ENCODE measurements around the gene GADD45G. TPM values are rescaled to one million over a fixed set of nuclear protein-coding genes. Genes with fewer than 3 reads are reported as not detected.

Gene GADD45G
- total and polyA plus RNA-seq, 12 donors = 9.4 to 125 (median 21.2) TPM

DNA sequence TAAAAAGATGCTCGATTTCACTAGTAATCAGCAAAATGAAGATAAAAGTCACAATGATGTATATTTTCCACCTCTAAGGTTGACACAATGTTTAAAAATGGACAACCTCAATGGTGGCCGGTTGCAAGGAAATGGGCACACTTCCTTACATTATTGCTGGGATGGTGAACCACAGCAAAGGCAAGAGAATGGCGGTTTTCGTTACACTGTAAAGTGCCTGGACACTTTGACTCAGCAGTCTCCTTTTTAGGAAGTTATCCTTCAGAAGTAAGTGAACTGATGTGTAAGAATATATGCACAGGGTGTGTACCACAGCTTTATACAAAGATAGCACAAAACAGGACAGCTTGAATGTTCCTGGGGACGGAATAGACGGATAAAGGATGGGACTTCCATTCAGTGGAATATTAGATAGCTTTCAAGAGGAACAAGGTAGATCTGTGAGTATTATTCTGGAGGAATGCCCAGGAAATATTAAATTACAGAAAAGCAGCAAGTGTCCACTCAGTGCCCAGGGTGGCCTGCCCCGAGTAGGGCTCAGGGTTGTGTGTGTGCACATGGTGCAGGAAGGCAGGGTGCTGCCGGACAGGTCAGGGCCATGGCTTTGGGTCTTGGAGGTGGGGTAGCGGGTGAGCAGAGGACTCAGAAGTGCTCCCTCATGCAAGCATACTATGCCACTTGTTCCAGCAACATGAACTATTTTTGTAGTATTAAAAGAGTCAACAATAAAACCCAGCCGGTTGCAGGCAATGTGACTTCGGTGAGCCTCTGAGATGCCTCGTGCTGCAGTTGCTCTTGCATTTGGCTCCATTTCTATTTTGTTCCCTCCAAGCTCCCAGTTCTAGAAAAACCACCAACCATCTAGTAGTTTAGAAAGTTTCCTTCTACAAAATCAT, 24.5 kb downstream of the GADD45G start:
- H3K4me1 ChIP-seq = peaks cover 0 to 15% (median 2%) of the 10 kb centered on the region in 9 donors
- DNase-seq = no peak
- ATAC-seq = no peak
- H3K27me3 ChIP-seq = peaks cover 0 to 6% (median 0%) of the 10 kb centered on the region in 7 donors
- intact Hi-C loops (cut with DNase I) = loop anchor here in 1 of 10 donors (5.0 kb wide), 1 partner anchor 48 kb away; no protein-coding TSS in a partner anchor
- H3K36me3 ChIP-seq = no peaks in the 10 kb centered on the region
- 86 to 87% methylated on average over 12 of the region's 12 CpGs for WGBS, 2 donors
- H3K9me3 ChIP-seq = no peaks in the 10 kb centered on the region
- TF ChIP-seq, protein P1, sequence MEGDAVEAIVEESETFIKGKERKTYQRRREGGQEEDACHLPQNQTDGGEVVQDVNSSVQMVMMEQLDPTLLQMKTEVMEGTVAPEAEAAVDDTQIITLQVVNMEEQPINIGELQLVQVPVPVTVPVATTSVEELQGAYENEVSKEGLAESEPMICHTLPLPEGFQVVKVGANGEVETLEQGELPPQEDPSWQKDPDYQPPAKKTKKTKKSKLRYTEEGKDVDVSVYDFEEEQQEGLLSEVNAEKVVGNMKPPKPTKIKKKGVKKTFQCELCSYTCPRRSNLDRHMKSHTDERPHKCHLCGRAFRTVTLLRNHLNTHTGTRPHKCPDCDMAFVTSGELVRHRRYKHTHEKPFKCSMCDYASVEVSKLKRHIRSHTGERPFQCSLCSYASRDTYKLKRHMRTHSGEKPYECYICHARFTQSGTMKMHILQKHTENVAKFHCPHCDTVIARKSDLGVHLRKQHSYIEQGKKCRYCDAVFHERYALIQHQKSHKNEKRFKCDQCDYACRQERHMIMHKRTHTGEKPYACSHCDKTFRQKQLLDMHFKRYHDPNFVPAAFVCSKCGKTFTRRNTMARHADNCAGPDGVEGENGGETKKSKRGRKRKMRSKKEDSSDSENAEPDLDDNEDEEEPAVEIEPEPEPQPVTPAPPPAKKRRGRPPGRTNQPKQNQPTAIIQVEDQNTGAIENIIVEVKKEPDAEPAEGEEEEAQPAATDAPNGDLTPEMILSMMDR (IDR thresholded peaks at IDR 0.05) = no peak
- no peak overlapping the region for H3K27ac ChIP-seq
- no peak overlapping the region for H3K4me3 ChIP-seq

GRCh38 chr9:89630508-89630907, 25.7 kb downstream of the GADD45G start:
- intact Hi-C loops (cut with DNase I) = no loop called here
- DNase-seq (no peak), ATAC-seq (no peak)
- TF ChIP-seq, protein P1 (IDR thresholded peaks at IDR 0.05) = no peak
- H3K36me3 ChIP-seq = no peaks in the 10 kb centered on the region
- H3K27me3 ChIP-seq = peaks cover 0 to 6% (median 0%) of the 10 kb centered on the region in 7 donors
- peaks cover 0 to 18% (median 9%) of the 10 kb centered on the region in 9 donors for H3K4me1 ChIP-seq
- H3K27ac ChIP-seq = no peak overlapping the region
- no peaks in the 10 kb centered on the region for H3K9me3 ChIP-seq
- WGBS, 2 donors = 87 to 88% methylated on average over 5 of the region's 5 CpGs
- H3K4me3 ChIP-seq = no peak overlapping the region

GRCh38 chr9:89631384-89631783, 26.6 kb downstream of the GADD45G start:
- TF ChIP-seq, protein P1 (IDR thresholded peaks at IDR 0.05) = no peak
- no peaks in the 10 kb centered on the region for H3K36me3 ChIP-seq
- intact Hi-C loops (cut with DNase I) = no loop called here
- no peak overlapping the region for H3K27ac ChIP-seq
- H3K9me3 ChIP-seq = no peaks in the 10 kb centered on the region
- ATAC-seq (no peak), DNase-seq (no peak)
- peaks cover 0 to 22% (median 12%) of the 10 kb centered on the region in 9 donors for H3K4me1 ChIP-seq
- peaks cover 0 to 6% (median 0%) of the 10 kb centered on the region in 7 donors for H3K27me3 ChIP-seq
- WGBS, 2 donors = 85 to 87% methylated on average over 6 of the region's 6 CpGs
- no peak overlapping the region for H3K4me3 ChIP-seq

GRCh38 chr9:89632192-89632733, 27.5 kb downstream of the GADD45G start:
- TF ChIP-seq, protein P1 (IDR thresholded peaks at IDR 0.05) = no peak
- no peaks in the 10 kb centered on the region for H3K27me3 ChIP-seq
- no peak for ATAC-seq
- 90 to 96% methylated on average over 7 of the region's 7 CpGs for WGBS, 2 donors
- no peaks in the 10 kb centered on the region for H3K9me3 ChIP-seq
- intact Hi-C loops (cut with DNase I) = no loop called here
- H3K27ac ChIP-seq = no peak overlapping the region
- no peak overlapping the region for H3K4me3 ChIP-seq
- no peak for DNase-seq
- peaks cover 0 to 16% (median 11%) of the 10 kb centered on the region in 9 donors for H3K4me1 ChIP-seq
- no peaks in the 10 kb centered on the region for H3K36me3 ChIP-seq
